22Rv1 (cell line): Measurements from ENCODE around the gene KLHL17.

Experiments used
- ZFX ChIP-seq: fragments of 450-650 bp; IDR thresholded peaks from 2 replicates; pipeline ENCODE4 v1.6.1; 2017; ENCODE audit warnings: antibody characterized with exemption, borderline replicate concordance
- TF ChIP-seq, protein P1 (sequence below): fragments of 450-650 bp; IDR thresholded peaks from 2 replicates; pipeline ENCODE4 v1.5.1; 2017; ENCODE audit warnings: mild to moderate bottlenecking

DNA sequence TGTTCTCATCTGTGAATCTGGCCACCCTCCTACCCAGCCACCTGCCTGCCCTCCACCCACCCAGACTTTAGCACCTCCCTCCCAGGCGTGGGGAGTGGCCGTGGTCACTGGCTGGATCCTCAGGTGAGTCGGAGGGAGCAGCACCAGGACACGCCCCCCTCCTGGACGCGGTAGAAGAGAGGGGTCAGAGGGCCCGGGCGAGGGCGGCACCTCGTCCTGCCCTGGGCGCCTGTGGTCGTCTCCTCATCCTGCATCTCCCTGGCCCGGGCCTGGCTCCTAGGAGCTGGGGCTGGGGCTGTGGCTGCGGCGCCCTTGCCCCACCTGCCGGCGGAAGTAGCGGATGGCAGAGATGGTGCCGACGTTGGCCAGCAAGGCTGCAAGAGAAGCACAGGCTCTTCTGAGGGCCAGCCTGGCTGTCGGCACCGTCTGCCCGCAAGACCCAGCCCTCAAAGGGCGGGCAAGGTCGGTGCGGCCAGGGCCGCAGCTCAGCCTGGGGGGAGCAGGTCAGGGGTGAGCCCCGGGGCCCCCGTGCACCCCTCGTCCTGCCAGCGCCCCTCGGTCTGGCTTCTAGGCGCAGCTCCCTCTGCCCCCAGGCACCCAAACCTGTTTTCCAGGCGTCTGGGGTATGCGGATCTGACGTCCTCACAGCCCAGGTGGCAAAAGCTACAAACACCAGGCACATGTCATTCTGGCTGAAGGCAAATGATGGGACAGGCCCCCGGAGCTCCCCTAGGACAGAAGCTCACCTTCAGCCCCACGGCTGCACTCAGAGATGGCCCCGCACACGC lies 15.7 kb downstream of the KLHL17 start:
- TF ChIP-seq, protein P1, sequence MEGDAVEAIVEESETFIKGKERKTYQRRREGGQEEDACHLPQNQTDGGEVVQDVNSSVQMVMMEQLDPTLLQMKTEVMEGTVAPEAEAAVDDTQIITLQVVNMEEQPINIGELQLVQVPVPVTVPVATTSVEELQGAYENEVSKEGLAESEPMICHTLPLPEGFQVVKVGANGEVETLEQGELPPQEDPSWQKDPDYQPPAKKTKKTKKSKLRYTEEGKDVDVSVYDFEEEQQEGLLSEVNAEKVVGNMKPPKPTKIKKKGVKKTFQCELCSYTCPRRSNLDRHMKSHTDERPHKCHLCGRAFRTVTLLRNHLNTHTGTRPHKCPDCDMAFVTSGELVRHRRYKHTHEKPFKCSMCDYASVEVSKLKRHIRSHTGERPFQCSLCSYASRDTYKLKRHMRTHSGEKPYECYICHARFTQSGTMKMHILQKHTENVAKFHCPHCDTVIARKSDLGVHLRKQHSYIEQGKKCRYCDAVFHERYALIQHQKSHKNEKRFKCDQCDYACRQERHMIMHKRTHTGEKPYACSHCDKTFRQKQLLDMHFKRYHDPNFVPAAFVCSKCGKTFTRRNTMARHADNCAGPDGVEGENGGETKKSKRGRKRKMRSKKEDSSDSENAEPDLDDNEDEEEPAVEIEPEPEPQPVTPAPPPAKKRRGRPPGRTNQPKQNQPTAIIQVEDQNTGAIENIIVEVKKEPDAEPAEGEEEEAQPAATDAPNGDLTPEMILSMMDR: peak; percentile 69
- TF ChIP-seq ZFX: no peak
